TTC549 (cell line): ENCODE measurements around the gene PMEPA1.

ENCODE experiments used
- FAIRE-seq: peaks from 2 replicates; lab custom pipeline; 2012; peaks lifted over from hg19 to GRCh38; lab: Jason Lieb, UNC

Gene PMEPA1

DNA sequence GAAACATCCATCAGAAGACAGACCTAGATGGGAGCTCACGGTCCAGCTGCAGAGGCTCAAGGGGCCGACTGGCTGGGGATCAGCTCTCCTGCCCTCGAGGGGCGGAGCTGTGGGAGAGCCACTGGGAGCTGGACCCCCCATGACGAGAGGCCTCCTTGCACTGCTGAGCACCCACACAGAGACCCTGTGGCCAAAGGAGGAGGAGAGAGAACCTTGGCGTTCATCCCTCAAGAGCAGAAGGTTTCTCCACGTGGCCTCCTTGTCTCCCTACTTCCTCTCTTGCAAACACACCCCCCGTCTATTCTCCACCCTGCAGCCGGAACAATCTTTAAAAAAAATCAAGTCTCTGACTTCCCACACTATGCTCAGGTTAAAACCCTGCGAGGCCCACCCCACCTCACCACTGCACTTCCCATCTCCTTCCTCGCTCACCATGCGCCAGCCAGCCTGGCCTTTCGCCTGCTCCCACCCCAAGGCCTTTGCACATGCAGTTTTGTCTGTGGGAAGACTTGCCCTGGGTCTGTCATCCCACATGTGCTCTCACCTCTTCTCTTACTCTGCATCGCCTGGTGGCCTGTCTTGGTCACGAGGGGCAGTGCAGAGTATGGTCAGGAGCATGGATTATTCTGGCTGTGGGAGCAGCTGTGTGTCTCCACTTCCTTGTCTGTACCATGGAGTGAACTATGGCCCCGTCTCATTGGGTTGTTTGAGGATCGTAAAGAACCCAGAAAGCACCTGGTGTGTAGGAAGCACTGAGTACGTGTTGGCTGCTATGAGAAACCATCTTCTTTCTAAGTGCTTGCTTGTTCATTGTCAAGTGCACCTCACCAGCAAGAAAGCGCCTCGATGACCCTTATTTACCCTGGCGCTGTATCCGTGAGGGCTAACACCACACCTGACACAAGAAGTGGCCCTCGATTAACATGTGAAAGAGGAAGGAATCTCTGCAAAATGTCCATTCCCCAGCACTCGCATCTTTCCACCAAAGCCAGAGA lies 32.9 kb downstream of the PMEPA1 start:
- no peak for FAIRE-seq

- FAIRE-seq = no peak
Measured at GRCh38 chr20:57675773-57676172, 34.0 kb downstream of the PMEPA1 start.

DNA sequence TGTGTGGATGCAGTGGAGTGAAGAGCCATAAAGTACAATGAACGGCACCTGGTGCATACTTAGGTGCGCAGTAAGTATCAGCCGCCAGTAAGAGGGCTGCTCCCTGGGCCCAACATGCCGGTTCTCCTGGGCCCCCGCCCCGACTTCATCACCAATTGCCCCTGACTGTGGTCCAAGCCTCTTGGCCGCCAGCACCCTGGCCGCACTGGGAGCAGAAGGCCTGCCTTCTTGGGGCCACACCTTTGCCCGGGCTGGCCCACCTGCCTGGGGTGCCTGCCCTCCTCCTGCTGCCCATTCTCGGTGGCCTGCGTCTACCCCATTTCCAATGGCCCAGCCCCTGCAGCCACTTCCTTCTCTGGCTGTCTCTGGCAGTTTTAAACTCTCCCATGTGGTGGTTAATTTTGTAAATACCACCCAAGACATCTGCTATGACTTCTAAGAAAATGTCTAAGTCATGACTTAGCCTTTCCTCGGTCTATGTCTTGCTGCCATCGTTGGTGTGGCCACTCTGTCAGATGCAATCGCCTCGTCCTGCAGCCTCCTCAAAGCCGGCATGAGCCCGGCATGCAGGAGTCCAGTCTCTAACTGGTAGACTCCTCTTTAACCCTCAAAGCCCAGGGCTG lies 36.8 kb downstream of the PMEPA1 start:
- FAIRE-seq = no peak

GRCh38 chr20:57672164-57672563 lies 37.7 kb downstream of the PMEPA1 start:
- no peak for FAIRE-seq

DNA sequence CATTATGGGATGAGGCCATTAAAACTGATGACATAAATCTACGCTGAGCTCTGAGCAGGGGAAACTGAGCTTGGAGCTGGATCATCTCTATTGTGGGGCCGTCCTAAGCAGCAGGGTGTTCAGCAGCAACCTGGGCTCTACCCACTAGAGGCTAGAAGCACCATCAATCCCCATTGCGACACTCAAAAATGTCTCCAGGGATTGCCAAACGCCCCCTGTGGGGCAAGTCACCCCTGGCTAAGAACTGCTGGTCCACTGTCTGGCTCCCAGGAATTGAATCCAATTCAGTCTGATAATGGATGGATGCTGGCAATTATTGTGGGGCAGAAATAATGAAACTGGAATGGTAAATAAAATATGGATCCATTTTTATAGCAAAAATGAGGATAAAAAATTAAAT lies 38.2 kb downstream of the PMEPA1 start:
- no peak for FAIRE-seq

GRCh38 chr20:57671072-57671391 lies 38.8 kb downstream of the PMEPA1 start:
- no peak for FAIRE-seq

GRCh38 chr20:57670288-57671071 lies 39.3 kb downstream of the PMEPA1 start:
- no peak for FAIRE-seq

- no peak for FAIRE-seq
Measured at GRCh38 chr20:57669632-57670031, 40.2 kb downstream of the PMEPA1 start.

GRCh38 chr20:57667924-57668782 lies 41.7 kb downstream of the PMEPA1 start:
- no peak for FAIRE-seq

- FAIRE-seq = no peak
Measured at GRCh38 chr20:57667388-57667787, 42.4 kb downstream of the PMEPA1 start.

- FAIRE-seq = no peak
Measured at GRCh38 chr20:57666834-57667157, 43.0 kb downstream of the PMEPA1 start.

GRCh38 chr20:57666106-57666833 lies 43.5 kb downstream of the PMEPA1 start:
- FAIRE-seq = no peak

DNA sequence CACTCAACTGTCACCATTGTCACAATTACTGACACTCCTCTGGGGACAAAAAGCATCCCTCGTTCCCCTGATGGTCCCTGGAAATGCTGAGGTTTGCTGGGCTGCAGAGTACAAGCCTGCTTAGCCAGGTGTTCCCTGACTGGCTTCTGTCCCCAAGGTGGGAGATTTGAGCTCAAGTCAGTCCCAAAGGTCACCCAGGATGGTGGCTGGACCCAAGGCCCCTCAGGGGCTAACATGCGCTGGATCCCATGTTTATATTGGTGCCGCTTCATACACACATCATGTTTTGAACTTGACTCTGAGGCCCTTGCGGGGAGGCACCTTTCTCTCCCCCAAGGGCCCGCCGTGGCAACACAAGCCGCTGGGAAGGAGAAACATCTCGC lies 44.2 kb downstream of the PMEPA1 start:
- no peak for FAIRE-seq

- FAIRE-seq = no peak
Measured at GRCh38 chr20:57664924-57665588, 44.8 kb downstream of the PMEPA1 start.

GRCh38 chr20:57664476-57664875 lies 45.3 kb downstream of the PMEPA1 start:
- FAIRE-seq = no peak

- no peak for FAIRE-seq
Measured at GRCh38 chr20:57663681-57664451, 45.9 kb downstream of the PMEPA1 start.

GRCh38 chr20:57663241-57663640 lies 46.6 kb downstream of the PMEPA1 start:
- FAIRE-seq = no peak

DNA sequence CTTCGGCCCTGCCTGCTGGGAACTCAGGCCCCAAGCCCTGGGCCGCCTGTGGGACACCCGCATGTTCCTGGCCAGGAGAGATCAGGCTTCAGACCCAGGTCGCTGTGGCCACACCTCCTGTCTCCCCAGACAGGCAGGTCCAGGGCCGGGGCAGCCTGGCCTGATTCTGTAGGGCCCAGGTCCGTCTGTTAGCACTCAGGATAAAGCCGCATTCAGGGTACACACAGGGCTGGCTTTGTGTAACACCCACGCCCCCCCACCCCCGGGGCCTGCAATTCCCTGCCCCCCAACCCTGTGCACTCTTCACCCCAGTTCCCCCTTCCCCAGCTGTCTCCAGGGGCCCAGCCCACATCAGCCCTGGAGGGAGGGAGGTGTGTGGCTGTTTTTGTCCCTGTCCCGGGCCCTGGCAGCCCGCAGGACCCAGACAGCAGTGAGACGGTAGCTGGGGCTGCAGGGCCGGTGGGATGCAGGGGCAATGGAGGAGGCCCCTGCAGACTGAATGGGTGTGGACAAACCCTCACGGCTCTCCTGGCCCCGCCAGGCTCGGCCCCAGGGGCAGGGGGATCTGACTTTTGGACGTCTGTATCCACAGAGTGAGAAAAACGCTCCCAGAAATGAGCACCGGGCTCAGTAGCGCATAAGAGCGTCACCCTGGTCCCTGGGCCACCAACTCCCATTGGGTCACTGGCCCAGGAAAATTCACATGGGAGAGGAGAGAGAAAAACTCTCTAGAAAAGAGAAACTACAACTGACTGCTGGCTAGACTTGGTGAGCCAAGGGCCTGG lies 47.2 kb downstream of the PMEPA1 start:
- FAIRE-seq = no peak

DNA sequence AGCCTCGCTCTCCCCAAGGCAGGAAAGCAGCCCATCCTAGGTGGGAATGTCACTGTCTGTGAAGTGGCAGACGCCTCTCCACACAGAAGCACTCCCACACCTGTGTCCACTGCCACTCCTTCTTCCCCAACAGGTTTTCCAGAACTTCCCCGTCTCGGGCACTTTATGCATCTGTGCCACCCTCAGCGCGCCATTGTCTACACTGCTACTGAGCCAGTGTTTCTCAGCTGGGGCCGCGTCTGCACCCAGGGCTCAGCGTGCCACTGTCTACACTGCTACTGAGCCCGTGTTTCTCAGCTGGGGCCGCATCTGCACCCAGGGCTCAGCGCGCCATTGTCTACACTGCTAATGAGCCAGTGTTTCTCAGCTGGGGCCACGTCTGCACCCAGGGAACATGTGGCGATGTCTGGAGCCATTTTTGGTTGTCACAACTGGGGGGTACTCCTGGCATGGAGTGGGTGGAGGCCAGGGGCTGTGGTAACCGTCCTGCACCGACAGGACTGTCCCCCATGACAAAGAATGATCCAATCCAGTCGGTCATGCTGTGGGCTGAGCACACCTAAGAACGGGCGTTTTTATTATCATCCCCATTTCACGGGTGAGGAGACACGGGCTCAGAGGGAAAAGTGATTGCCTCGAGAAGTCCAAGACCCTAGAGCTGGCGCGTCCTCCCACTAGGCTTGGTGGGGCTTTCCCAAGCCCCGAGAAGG lies 47.9 kb downstream of the PMEPA1 start:
- no peak for FAIRE-seq
